HG03045 (cell line): ENCODE data around the gene KRT7.
"Not testable (repeated sequence)": the region's sequence is repeated elsewhere in the genome, so short reads cannot be mapped to it uniquely, and the experiment has no call there.

Experiments used
- ATAC-seq: cut with Tn5 transposase; IDR thresholded peaks from one replicate; pipeline ENCODE4 v1.9.1; 2021; ENCODE audit warnings: mild to moderate bottlenecking, moderate library complexity; ENCODE audit not compliant: unreplicated experiment

The KRT7 gene

DNA sequence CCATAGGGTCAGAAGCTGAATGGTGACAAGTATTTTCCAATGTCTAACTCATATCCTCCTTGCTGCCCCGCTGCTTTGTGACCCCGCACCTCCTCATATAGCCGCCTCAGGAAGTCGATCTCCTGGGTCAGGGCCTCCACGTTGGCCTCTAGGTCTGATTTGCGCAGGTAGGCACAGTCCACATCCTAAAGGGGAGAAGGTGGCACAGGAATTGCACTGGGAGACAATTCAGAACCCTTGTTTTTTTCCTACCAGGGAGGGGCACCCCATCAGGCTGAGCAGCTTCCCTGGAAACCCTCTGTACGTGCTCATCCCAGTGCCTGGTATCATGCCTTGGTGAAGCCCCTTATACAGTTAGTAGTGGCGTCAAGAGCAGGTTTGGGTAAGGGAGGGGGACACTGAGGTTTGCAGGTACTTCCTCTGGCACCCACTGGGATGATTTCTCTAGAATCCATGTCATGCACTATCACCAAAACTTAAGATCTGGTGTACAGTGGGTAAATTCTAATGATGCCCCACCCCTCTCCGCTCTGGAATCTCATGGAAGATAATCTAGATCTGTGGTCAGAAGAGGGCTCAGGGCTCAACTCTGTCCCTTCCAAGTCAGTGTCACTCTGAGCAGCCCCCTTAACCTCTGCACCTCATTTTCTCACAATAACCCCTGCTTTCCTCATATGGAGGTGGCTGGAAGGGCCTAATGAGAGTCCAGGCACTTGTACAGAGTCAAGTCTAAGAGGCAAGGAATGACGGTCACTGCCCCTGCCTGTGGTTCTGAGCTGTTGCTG lies 21.3 kb downstream of the KRT7 start:
- ATAC-seq, result no peak

- no peak for ATAC-seq
These were observed 22.1 kb downstream of the KRT7 start for GRCh38 chr12:52254965-52255751.

DNA sequence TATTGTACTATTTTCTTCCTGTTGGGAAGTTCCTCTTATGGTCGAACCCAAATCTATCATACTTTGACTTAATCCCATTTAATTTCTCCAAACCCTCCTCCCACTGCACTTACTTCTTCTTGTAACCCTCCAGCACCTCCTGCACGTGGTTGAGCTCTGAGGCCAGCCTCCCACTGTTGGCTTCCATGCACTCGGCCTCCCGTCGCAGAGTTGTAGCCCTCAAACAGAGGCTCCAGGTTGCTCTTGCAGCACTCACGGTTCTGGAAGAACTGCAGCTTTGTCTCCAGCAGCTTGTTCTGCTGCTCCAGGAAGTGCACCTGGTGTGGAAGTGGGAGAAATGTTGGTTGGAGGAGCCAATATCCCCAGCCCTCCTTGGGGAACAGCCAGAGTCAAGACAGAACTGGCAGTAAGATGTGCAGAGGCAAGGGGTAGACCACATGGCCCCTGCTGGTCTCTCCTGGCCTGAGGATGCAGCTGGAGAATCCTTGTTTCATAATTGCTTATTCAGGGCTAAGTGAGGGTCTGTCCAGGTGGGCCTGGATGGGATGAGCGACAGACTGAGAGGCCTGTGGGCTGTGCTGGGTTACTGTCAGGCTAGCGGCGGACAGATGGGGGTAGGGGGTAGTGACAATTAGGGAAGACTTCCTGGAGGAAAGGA lies 23.0 kb downstream of the KRT7 start:
- no peak for ATAC-seq

GRCh38 chr12:52256584-52256935 lies 23.5 kb downstream of the KRT7 start:
- no peak for ATAC-seq

DNA sequence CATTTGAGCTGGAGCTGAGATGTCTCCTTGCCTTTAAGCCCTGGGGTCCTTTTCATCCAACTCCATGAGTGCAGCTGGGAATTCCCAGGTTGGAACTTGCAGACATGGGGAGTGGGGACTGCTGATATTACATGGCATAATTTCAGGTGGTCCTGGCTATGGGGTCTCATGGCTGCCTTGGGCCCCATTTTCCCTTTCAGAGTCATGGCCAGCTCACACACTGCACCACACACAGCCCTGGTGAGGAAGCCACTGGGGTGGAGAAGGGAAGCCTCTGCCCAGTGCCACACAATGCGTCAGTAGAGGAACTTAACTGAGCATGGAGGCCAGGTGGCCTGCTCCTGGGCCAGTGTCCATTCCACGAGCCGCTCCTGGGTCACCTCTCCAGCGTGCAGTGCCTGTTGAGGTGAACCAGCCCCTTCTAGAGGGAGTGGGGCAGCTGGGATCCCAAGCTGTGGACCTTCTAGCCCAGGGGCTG lies 24.1 kb downstream of the KRT7 start:
- no peak for ATAC-seq

DNA sequence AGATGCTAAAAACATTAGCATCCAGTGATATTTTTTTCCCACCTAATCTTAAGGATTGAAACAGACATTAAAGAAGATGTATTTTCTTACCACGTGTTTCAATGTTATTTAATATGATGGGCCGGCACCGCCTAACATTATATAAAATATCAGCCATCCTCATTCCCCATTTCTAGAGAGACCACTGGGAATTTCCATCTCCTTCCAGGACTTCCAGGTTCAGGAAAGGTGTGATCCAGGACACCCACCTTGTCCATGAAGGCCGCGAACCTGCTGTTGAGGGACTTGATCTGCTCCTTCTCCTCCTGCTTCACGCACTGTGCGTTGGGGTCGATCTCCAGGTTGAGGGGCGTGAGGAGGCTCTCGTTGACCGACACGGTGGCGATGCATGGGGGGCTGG lies 24.9 kb downstream of the KRT7 start:
- ATAC-seq, result not testable (repeated sequence)

DNA sequence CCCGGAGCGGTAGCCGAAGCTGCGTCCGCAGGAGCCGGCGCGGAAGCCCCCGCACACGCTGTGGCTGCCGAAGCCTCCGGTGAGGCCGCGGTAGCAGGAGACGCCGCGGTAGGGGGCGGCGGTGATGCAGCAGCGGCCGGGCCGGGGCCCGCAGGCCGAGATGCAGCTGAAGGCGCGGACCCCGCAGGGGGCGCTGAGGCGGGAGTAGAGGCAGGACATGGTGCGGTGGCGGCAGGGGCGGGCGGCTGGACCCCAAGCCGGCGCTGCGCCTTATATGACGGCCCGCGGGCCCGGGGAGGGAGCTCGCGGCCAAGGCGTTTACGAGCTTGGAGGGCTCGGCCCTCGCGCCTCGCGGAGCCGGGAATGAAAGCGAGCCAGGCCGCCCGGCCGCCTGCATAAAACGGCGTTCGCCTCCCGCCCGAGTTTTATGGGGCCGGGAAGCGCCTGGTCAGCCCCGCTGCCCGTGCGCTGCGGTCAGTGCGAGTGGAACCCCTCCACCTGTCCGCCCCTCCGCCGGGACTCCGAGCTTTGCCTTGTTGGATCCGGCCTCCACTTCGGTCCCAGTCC lies 25.4 kb downstream of the KRT7 start:
- no peak for ATAC-seq

- ATAC-seq, result no peak
These were observed 26.7 kb downstream of the KRT7 start for GRCh38 chr12:52259657-52260243.

GRCh38 chr12:52260361-52261207 lies 27.5 kb downstream of the KRT7 start:
- no peak for ATAC-seq

DNA sequence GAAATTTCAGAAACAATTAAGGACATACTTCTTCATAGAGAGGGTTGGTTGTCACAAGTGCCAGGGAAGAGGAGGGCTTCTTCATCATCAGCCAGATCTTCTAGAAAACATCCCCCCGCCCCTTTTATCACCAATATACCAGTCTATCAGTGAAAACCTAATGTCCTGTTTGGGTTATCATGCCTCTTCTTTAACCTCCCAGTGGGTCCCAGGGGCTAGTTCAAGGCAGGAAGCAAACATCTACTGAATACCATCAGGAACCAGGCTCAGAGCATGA lies 28.1 kb downstream of the KRT7 start:
- no peak for ATAC-seq

- no peak for ATAC-seq
These were observed 29.2 kb downstream of the KRT7 start for GRCh38 chr12:52262286-52262685.

DNA sequence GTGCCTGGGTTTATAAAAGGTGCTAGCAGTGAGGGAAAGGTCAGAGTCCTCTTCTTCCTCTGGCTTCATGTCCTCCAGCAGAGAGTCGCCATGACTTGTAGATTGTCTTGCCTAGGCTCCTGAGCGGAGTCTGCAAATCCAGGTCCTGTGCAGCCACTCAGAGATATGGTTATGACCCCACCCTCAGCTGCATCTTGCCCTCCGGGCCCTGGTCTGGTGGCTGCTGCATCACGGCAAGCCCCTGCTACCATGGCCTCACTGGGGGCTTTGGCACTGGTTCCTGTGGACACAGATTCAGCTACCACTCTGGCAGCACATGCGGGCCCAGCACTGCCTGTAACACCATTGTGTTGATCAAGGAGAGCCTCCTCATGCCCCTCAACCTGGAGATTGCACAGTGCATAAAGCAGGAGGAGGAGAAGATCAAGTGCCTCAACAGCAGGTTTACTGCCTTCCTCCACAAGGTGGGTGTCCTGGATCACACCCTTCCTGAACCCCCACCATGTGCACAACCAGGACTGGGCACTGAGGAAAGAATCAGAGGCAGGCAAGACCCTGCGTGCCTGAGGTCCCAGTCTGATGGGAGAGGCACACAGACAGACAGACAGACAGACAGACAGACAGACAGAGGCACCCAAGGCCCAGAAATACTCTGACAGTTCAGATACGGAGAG lies 30.9 kb downstream of the KRT7 start:
- no peak for ATAC-seq

GRCh38 chr12:52264435-52264825 lies 31.4 kb downstream of the KRT7 start:
- no peak for ATAC-seq

DNA sequence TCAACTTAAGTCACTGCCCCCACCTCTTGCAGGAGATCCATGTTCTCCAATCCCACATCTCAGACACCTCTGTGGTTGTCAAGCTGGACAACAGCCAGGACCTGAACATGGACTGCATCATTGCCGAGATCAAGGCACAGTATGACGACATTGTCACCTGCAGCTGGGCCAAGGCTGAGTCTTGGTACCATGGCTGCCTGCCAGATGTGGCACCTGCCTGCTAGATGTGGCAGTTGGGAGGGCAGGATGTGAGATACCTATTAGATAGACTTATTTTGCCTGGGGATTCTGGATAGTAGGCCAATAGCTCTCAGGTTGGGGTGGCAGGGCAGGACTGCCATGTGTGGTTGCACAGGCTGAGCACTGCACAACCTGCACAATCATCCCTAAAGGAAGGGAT lies 33.5 kb downstream of the KRT7 start:
- no peak for ATAC-seq

- no peak for ATAC-seq
These were observed 34.2 kb downstream of the KRT7 start for GRCh38 chr12:52267266-52267665.

GRCh38 chr12:52267699-52268098 lies 34.7 kb downstream of the KRT7 start:
- ATAC-seq, result no peak

GRCh38 chr12:52268212-52268611 lies 35.2 kb downstream of the KRT7 start:
- no peak for ATAC-seq

GRCh38 chr12:52270541-52271070 lies 37.6 kb downstream of the KRT7 start:
- ATAC-seq, result no peak

DNA sequence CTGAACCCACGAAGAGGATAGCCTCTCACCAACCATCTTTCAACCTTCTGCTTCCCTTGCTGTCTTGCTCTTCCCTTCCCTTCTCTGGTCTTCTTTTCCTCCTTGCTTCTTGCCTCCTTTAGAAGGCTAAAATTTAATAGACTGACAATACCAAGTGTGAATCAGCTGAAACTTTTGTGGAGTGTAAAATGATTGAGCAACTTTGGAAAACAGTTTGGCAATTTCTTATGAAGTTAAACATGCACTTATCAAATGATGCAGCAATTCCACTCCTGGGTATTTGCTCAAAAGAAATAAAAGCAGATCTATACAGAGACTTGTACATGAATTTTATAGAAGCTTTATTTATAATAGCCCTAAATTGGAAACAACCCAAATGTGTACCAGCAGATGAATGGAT lies 38.1 kb downstream of the KRT7 start:
- no peak for ATAC-seq
